GM19455 (cell line): ENCODE measurements around the gene CAPN13.

Source experiments
- ATAC-seq: cut with Tn5 transposase; IDR thresholded peaks from one replicate; pipeline ENCODE4 v1.9.1; 2021; ENCODE audit not compliant: unreplicated experiment

Gene CAPN13

DNA sequence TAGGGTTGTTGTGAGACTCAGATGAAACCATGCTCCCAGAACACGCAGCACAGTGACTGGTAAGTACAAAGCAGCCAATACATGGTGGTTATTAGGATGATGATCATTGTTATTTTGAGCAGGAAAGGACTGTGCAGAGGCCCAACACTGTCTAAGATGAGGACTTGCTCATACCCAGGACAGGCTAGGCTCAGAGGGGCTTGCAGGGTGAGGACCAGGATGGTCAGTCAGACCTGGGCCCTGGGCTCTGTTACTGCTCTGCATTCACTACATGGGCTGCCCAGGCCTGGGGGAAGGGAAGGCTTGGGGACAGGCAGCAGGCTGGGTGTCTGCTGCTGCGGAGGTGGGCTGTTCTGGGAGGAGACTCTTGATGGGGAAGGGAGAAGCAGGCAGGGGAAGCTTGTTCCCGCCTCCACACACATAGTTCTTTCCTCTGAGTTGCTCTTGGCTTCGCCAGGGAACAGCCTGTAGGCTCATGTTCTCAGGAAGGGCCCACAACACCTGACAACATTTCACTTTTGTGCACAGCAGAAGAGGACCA lies 17.5 kb downstream of the CAPN13 start:
- ATAC-seq, result no peak

DNA sequence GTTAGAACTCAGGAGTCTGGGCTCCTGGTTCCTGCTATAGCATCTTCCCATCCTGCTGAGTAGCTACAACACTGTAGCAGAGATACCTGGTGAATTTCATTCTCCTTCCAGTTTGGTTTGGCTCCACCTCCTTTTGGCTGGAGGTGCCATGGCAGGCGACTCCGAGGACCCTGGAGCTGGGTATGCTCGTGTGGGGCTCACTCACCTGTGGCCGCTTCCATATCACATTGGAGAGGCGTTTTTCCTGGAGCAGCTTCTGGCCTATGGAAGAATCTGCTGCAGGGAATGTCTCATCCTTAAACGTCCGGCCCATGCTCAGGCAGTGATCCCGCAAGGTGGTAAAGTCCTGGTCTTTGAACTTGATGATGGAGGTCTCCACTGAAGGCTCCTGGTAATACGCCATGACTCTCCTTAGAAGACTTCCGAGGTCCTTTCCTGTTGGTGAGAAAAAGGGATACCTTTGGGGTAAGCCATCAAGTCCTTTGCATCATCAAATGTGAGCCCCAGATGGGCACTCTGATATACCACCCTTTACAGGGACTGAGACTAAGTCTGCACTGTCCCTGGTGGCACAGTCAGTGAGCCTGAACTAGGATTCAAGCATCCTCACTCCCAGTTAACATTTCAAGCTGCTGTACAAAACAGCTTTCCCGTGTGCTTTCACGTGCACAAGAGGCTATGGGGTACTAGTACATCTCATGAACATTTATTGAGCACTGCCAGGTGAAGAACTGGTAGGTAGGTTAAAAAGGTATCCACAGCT lies 20.1 kb downstream of the CAPN13 start:
- no peak for ATAC-seq

DNA sequence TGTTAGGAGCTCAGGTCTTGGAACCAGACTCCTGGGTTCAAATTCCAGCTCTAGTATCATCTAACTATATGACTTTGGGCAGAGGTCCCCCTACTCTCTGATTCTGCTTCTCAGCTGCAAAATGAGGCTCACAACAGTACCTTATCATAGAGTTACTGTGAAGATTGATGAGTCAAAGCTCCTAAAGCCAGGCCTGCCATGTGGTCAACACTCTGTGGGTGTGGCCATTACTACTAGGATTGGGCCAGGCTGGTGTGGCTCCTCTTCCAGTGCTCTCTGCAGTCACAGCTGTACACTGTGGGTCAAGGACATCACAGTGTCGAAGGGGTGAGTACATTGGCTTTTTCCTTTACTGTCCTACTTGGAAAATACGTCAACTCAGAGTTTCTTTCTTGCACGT lies 22.6 kb downstream of the CAPN13 start:
- ATAC-seq, result no peak

DNA sequence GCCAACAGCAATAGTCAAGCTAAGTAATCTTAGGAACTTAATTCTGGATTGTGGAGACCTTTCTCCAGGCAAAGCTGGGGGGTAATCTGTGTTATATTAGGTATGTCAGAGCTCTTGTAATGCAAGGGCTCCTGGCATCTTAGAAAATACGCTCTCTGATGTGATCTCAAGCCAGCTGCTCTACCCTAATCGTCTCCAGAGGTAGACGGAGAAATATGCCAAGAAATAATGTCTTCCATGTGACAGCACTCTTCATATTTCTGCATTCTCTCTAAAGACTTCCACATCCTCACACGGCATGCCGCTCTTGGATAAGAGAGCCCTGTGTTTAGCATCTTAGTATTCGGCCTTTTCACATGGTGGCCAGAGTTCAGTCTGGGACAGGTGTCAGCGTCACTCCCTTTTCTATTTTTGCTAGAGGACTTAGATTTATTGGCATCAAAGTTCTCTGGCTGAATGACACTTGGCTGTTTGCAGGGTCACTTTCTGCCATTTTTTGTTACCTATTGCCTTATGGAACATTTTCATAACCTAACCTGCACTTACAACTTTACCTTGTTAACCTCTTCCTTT lies 25.2 kb downstream of the CAPN13 start:
- no peak for ATAC-seq

DNA sequence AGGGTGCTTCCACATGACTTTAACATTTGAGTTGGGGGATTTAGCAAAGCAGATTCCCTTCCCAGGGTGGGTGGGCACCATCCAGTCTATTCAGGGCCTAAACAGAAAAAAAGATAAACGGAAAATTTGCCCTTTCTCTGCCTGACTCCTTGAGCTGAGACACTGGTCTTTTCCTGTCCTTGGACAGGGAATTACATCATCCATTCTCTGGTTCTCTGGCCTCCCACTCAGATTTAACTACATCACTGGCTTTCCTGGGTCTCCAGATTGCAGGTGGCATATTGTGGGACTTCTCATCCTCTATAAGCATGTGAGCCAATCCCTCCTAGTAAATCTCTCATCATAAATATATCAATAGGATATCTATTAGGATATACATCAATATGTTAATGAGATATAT lies 25.8 kb downstream of the CAPN13 start:
- no peak for ATAC-seq

DNA sequence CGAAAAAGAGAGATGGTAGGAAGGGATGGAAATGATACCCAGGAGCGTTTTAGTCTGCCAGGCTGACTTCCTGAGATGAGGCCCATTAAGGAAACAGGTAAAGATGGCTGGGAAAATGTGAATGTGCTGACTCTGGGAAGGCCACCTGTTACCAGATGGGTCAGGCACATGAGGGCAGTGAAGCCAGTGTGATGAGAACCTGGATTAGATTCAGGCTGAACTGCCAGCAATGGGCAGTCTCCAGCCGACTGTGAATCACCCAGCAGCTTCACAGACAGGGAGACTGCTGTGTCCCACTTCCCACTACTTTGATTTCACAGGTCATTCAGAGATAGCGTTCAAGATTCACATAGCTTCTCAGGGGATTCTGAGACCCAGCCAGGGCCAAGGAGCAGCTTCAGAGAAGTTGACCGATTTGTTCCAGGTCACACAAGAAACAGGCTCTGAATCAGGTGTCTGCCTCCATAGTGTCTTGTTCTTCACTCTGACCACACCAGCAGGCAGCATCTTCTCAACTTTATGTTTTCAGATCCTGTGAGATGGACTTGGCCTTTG lies 26.4 kb downstream of the CAPN13 start:
- no peak for ATAC-seq

DNA sequence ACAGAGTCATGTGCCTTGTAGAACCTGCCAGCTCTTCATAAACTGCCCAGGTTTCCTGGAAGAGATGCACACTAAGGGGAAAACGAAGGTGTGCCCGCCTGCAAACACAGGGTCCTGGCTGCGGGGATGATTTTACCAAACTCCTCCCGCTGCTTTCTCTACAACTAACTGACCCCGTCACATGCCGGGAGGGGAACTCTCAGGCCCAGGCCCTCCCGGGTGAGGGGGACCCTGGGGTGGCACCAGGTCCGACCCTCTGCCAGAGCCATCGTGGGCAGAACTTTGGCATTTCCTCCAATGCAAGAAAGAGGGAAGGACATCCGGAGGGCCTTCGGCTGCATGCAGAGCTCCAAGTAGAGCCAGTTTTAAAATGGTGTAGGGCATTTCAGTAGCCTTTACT lies 28.6 kb downstream of the CAPN13 start:
- no peak for ATAC-seq

DNA sequence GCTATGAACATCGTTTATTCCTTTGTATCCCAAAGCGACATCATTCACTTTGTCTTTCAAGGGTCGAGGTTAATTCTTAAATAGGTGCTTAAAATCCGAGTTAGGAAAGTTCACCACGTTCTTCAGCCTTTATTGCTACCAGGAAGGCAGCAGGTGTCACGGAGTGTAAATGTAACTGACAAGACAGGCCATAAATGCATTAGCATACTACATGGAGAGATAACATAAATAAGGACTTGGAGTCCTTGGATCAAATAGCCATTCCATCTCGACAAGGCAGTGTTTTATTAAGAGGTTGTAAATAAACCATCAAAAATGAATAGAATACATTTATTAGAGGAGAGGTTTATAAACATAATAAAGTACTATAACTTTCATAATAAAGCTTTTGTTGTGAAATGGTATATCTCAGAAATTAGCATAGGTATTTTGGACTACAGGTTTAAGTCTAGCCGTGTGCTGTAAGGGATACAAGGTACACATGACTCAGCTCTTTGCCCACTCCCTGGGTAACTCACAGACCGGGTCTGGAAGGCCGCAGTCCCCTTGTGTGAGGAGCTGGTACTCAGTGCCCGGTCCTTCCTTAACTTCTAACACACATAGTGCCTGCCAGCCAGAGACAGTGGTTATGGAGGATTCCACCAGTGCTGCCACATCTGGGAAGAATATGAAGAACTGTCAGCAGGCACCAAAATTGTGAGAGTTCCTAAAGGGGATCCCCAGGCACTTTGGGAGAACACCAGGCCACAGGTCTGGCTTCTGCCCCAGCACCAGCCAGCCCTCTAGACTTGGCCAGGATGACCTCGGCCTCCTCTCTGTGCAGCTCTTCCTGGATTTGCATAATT lies 29.4 kb downstream of the CAPN13 start:
- no peak for ATAC-seq

DNA sequence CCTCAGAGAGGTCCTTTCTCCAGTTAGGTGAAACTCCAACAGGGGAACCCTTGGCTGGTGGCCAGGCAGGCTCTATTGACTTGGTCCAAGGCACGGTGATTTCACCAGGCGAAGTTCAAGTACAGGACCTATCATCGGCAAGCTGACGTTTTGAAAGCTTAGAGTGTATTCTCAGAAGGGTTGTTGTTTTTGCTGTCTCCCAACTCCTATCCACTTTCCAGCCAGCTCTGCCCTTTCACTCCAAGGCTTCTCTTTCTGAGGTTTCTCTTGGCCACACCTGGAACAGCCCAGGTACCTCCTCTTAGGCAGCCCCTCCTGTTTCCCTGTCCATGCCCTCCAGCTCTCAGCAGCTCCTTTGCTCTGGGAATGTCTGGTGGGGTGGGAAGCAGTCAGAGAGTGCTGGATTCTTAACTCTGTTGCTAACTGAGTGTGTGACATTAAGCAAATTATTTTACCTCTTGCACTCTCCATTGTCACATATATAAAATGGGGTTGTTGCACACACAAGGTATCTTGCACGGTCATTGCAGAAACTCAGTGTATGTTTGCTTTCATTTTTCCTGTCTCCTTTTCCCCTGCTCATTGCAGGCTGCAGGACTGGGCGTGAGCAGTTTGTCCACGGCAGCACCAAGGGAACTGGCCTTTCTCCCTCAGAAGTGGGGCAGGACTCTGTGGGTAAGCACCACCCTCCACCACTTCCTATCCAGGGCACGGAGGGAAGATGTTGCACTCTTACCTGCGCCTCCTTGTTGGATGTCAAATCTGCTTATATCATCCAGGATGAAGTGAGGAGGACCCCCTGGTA lies 30.2 kb downstream of the CAPN13 start:
- no peak for ATAC-seq

DNA sequence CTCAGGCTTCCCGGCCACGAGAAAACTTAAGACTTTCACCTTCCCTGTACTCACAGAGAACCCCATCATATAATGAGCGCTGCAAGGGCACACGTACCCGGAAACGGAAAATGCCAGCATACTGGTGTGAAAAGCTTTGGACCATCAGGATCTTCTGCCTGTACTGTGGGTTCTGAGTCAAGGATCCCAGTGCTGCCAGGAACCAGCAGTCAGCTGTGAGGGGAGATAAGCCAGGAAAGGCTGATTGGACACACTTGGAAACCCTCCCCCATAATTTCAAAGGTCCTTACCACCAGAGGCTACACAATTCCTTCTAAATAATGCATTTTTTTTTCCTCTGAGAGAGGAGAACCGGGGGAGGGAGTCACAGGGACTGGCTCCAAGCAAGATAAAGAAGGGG lies 31.4 kb downstream of the CAPN13 start:
- ATAC-seq, result no peak

DNA sequence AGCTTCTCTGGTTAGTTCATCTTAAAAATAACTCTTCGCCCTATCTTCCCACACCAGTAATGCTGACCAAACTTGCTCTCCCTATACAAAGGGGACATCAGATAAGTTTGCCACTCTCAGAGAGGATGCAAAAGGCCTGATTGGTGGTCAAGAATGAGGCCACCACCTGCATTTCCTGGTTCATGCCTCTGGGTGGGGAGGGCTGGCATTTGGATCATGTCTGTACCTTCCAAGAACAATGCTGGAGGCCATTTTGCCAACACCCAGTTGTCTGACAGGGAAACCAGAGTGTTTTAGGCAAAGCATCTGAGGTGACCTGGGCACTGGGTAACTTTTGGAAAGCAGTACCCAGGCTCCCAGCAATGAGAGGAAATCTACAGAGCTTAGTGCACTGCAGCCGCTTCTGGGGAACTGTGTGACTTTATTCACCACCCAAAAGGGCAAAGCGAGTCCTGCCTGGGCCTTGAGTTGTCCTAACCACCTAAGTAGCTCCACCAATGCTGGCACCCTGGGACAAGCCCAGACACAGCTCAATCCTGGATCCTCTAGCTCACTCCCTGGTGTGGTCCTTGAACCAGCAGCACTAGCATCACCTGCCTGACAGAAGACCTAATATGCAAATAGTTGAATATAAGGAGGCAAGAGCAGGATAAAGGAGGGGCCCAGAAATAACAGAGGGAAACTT lies 35.1 kb downstream of the CAPN13 start:
- no peak for ATAC-seq

DNA sequence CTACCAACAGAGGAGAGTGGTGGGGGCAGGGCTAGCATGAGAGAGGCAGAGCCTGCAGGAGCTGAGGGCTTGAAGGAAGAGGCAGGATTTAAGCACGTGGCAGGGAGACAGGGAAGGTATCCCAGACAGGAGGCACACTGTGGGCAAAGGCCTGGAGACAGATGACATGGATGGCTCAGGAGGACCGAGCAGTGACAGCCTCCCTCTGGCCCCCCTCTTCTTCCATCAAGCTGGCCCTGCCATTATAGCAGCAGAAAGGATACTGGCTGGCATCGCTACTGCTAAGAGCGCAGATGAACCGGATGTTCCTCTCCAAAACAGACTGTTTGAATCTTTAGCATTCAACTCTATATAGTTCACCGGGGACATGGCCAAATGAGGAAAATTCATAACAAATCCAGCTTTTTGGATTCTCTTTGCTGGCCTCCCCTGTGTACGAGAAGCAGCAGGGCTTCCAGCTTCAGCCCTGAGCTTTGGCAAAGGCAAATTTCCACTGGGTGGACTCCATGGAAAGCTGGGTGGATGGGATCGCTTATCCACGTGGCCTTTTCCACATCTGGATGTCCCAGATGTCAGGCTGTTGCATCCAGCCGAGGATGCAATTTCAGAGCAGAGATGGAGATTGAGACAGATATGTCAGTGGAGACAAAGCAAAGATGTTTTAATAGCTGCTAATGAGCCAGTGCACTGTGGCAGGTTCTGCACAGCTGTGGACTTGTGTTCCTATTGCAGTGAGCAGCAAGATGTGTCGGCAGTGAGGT lies 36.2 kb downstream of the CAPN13 start:
- no peak for ATAC-seq

DNA sequence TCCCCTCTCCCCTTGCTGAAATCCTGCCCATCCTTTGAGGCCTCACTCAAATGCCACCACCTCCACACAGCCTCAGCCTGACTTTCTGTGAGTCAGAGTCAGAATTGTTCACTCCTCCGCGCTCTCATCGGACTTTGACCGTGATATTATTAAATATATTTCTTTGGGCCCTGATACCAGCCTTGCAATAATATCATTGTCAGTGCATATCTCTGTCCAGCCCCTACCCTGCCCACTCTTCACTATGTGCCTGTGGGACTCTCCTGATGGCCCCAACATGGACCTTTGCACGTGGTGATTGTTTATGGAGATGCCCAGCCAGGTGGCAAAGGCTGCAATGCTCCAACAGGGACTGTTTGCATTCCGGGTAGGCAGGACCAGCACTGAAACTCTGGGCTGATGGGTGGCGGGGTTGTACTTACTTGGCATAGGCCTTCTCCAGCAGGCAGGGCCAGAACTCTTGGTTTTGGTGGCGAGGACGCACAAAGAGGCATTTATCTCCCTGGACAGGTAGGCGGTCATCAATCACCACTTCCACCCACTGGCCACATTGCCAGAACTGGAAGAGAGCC lies 37.3 kb downstream of the CAPN13 start:
- no peak for ATAC-seq

DNA sequence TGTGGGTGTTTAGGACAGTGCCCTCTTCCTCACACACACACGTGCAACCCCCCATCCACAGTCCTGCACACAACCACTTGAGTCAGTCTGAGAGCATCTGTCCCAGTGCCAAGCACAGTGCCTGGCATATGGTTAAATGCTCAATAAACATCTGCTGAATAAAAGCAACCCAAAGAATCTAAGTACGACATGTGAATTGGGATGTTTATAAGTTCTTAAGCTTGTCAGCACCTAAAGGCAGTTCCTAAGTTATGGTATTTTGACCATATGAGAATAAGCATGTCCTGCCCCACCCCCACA lies 37.8 kb downstream of the CAPN13 start:
- ATAC-seq, result no peak

DNA sequence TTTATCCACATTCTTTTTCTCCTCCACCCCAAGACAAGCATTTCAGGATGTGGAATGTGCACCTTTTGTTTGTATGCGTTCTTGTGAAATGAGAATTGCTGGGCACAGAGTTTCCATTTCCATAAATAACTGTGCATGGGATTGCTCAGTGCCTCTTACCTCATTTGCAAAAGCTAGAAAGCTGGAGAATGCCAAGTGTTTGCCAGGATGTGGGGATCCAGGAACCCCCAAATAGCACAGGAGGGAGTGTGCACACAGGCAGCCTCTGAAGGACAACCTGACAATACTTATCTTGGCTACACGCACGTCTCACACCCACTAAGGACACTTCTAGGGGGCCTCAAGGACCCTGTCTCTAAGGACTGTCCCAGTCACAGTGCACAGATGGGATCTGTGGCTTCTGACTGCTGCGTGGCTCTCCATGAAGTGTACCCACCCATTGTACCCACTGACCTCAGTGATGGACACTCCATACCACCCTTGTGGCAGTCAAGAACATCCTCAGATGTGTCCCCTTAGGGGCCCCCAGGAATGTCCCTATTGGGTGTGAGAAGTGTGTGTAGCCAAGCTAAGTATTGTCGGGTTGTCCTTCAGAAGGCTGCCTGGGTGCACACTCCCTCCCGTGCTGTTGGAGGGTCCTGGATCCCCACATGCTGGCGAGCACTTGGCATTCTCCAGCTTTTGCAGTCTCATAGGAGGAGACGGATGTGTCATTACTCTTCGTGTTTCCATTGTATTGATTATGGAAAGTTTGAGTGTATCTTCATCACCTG lies 38.4 kb downstream of the CAPN13 start:
- no peak for ATAC-seq

DNA sequence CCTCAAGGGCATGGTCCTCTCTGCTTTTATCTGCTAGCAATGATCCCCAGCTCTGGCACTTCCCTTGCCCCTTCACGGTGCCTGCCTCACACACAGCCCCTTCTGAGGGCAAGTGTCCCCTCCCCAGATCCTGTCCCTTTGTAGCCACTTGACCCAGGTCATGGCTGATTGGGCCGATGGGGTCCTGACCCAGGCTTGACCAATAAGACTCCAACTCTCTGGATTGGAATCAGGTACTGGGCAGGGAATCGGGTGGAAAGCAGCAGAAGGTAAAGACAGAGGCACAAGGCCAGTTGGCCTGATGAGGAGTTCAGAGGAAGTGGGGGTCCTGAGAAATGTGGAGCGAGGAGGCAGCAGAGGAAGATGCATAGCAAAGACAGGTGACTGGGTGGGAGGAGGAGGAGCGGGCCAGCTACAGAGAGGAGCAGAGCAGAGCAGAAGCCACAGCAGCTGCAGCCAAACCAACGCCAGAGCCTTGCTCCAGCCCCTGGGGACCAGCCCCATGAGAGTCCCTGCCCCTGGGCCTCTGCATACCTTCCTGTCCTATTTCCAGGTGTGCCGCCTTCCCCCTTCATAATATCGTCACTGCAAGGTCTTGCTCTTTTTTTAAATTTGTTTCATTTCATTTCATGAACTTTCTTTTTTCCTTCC lies 39.1 kb downstream of the CAPN13 start:
- ATAC-seq, result no peak

DNA sequence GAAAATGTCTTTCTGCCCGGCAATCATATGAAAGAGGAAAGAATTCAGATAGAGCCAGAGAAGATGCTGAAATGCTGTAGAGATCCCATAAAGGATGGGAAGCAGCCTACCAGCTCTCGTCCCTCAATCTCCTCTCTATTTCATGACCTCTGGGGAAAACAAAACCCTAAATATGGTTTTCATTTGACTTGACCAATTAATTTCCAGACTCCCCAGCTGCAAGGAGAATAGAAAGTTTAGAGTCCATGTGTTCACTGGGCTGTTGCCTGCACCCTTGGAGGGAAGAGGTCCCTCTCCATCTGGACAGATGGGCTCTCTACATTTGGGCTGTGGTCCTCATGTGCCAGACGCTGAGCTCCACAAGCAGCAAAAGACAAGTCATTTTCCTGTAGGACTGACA lies 40.6 kb downstream of the CAPN13 start:
- ATAC-seq, result no peak

DNA sequence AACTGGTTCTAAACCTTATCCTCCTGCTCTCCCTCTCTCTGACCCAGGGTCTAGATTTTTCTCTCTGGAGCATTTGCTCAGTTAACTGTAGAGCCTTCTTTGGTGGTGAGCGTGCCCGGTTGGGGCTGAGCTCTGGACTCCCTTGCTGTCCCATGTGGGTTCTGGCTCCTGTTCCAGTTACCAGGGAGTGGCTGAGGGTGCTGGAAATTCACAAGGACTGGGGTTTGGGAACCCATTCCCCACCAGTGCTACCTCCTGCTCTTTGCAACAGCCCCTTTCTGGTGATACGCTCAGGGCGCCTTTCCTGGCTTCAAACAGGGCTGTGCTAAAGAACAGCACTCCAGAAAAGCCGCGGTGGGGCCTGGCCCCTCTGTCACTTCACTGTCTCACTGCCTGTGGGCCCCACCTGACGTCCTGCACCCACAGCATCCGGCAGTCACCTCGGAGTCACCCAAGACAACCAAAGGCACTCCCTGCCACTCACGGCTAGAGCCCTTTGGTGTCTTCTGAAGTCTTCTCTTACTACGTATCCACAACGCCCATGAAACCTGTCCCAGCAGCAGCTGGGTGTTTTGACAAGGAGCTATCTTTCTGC lies 41.3 kb downstream of the CAPN13 start:
- no peak for ATAC-seq
